NCI-H345 treated with DMSO at 0.1 percent for 48 hours (cell line): Measurements from ENCODE around the gene CIZ1.

Experiments
- DNase-seq: peaks from one replicate; lab custom pipeline; 2025; ENCODE audit not compliant: unreplicated experiment; lab: John Stamatoyannopoulos, UW

CIZ1 gene

GRCh38 chr9:128164307-128164885, 27.0 kb downstream of the CIZ1 start:
- DNase-seq = no peak

- DNase-seq = no peak
These were observed 27.7 kb downstream of the CIZ1 start for GRCh38 chr9:128163523-128164306.

DNA sequence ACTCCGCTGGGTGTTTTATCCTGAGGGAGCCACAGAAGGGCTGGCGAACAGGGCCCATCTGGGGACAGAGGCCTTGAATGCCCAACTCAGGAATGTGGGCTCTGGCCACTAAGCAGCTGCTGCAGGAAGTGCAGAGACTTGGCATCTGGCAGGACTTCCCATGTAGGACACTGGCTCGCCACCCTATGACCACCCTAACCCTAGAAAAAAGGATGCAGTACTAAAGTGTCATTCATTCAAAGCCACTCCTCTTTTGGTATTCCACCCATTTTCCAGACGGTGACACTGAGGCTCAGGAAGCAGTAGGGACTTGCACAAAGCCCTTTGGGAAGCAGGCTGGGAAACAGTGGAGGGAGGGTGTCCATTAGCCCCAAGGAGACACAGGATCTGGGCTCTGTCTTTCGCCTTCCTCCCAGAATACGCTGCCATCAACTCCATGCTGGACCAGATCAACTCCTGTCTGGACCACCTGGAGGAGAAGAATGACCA, 28.3 kb downstream of the CIZ1 start:
- DNase-seq = no peak

DNA sequence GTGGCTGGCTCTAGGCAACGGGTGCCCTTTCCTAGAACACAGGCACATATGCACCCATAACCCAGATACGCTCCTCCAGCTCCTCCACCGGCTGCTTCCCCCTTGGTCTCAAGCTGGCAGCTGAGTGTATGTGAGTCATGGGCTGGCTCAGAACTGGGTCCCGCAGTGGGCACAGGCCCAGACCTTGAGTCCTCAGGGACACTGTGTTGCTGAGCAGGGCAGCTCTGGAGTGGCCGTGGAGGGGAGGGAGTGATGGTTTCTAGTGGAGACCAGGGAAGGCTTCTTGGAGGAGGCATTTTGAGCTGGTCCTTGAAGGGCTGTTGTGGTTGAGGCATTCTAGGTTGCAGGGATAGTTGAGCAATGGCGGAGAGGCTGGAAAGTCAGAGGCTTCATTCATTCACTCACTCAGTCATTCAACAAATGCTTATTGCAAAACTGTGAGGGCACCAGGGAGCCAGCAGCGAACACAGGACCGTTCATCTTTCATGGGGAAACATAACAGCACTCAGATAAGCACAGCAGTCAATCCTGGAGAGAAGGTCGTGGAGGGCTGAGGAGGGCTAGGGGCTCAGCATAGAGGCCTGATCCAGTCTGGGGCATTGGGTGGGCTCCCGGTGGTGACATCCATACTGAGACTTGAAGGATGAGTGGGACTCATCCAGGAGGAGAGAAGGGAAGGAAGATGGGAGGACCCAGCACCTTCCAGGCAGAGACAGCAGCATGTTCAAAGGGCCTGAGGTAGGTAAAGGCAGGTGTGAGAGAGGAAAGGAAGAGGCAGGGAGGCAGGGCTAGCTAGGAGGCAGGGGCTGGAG, 29.0 kb downstream of the CIZ1 start:
- DNase-seq = no peak

GRCh38 chr9:128161215-128161902, 30.0 kb downstream of the CIZ1 start:
- DNase-seq = peak; percentile 74

DNA sequence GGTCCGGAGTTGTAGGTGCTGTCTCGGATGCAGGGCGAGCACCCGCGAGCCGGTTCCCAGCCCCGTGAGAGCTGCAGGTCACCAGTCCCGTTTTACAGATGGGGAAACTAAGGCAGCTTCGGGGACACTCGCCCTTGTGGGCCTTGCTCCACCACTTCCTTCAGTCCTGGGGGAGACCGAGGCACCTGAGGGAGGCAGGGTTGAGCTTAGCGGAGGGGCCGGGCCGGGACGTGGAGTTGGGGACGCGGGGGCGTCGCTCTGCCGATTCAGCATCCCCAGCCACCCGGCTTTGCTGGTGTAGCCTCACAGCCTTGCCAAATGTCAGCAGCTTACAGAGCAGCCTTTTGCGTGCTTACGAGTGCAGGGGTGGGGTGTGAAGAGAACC, 30.8 kb downstream of the CIZ1 start:
- no peak for DNase-seq

GRCh38 chr9:128159784-128160602, 31.4 kb downstream of the CIZ1 start, which contains the start of gene BBLN:
BBLN (plus strand) TSS chr9:128160265; CDS start chr9:128160408, 143 bp downstream.
- DNase-seq = peak; percentile 93

GRCh38 chr9:128159522-128159783, 31.9 kb downstream of the CIZ1 start:
- no peak for DNase-seq

DNA sequence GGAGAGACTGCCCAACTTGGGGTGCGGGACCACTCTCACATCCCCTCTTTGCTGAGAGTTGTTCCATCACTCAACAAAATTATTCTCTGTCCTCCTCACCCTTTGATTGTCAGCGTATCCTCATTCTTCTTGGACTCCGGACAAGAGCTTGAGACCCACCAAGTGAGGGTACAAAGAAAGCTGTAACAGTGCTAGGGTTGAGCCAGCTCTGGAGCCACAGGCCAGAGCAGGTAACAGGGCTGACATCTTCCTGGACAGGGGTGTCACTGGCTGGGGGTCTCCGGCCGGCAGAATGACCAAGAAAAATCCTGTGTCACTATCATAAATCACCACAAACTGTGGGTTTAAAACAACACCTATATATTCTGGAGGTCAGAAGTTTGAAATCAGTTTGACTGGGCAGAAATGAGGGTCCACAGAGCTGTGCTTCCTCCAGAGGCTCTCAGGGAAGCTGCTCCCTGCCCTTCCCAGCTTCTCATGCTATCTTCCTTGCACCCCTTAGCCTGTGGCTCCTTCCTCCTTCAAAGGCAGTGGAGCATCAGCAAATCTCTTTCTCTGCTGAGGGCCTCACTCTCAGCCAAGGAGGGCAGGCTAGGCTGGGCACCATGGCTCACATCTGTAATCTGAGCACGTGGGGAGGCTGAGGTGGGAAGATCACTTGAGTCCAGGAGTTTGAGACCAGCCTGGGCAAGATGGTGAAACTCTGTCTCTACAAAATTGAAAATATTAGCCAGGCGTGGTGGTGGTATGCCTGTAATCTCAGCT, 35.5 kb downstream of the CIZ1 start:
- no peak for DNase-seq

- no peak for DNase-seq
These were observed 37.3 kb downstream of the CIZ1 start for GRCh38 chr9:128153947-128154695.

GRCh38 chr9:128153060-128153946, 38.1 kb downstream of the CIZ1 start:
- DNase-seq = no peak

DNA sequence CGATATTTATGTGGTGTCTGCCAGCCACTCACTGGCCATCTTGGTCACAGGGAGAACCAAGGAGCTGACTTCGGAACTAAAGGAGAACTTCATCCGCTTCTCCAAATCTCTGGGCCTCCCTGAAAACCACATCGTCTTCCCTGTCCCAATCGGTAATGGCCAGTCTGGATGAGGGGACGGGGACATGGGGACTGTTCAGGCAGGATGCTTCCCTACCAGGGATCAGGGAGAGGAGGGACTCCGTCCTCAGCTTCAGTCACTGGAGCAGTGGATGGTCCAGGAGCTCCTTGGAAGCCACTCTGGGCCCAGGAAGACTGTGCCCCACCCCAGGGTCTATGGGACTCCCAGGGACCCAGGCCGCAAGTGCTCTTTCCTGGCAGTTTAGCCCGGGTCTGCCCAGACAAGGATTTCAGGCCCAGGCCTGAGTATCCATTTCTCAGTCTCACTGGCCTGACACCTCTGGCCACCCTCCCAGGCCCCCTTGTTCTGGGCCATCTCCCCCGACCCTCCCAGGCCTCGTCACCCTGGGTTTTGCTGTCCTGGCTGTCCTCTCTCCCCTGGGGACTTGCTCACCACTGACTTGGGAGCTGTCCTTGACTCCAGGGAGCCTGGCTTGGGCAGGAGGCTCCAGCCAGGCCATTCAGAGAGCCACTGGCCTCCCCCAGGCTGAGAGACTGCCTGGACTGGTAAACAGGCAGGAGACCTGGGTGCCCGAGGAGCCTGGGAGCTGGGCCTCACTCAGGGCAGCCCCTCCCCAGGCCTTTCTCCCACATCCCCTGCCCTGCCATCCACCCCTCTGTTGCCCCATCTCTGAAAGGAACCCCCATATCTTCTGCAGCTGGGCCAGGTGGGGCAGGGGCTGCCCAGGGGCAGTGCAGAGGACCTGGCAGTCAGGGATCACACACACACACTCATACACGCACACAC, 39.0 kb downstream of the CIZ1 start:
- DNase-seq = no peak

- no peak for DNase-seq
These were observed 39.9 kb downstream of the CIZ1 start for GRCh38 chr9:128151309-128152132.

DNA sequence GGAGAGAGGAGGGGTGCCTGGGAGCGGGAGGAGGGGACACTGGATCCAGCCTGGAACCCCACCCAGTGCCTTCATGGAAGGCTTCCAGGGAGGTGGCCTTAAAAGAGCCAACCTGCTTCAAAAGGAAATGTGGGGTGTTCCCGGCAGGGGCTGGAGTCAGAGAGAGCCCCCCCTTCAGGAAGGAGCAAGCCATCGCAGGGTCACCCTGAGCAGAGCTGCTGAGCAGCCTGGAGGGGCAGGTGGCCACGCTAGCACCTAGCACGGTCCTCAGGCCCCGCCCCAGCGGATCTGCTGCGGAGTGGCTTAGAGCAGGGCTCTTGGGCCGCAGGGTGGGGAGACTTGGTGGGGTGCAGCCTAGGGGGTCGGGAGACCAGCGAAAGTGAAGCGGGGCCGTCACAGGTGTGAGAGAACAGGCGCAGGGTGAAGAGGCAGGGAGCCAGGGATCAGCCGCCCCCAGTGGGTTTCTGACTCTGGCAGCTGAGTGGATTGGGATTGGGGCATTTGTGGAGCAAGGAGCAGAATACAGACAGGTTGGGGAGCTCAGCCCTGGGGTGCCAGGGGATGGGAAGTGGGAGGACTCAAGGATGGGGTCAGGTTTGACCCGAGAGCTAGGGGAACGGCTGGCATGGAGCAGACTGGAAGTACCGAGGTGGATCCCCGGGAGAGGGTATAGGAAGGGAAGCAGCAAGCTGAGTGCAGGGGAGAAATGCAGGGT, 40.6 kb downstream of the CIZ1 start:
- no peak for DNase-seq

DNA sequence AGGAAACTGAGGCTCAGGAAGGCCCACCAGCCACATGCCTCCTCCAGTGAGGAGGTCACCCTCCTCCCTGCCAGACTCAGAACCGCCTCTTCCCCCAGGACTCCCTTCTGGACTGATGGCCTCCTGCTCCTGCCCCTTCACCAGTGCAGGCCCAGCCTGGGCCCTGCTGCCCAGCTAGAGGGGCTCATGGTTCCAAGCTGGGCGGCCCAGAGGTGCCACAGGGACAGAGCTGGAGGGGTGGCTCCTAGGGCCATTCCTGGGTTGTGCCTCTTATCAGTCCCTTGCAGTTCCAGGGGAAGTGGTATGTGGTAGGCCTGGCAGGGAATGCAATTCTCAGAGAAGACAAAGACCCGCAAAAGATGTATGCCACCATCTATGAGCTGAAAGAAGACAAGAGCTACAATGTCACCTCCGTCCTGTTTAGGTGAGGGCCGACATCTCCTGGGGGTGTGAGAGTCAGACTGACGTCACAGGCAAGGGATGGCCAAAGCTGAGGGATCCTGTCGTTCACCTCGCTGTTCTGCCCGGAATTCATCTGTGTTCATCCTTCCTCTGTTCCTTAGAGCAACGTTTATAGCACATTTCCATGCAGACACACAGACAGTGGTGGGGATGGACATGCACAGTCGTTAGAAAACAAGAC, 41.3 kb downstream of the CIZ1 start:
- DNase-seq = no peak
